RKO (cell line): ENCODE measurements around the gene FCN3.
"Not testable (repeated sequence)": the region's sequence is repeated elsewhere in the genome, so short reads cannot be mapped to it uniquely, and the experiment has no call there.

ENCODE experiments used
- DNase-seq: peaks from one replicate; pipeline ENCODE4 v3.0.0-alpha.2; 2016; ENCODE audit warnings: low spot score

Gene FCN3

DNA sequence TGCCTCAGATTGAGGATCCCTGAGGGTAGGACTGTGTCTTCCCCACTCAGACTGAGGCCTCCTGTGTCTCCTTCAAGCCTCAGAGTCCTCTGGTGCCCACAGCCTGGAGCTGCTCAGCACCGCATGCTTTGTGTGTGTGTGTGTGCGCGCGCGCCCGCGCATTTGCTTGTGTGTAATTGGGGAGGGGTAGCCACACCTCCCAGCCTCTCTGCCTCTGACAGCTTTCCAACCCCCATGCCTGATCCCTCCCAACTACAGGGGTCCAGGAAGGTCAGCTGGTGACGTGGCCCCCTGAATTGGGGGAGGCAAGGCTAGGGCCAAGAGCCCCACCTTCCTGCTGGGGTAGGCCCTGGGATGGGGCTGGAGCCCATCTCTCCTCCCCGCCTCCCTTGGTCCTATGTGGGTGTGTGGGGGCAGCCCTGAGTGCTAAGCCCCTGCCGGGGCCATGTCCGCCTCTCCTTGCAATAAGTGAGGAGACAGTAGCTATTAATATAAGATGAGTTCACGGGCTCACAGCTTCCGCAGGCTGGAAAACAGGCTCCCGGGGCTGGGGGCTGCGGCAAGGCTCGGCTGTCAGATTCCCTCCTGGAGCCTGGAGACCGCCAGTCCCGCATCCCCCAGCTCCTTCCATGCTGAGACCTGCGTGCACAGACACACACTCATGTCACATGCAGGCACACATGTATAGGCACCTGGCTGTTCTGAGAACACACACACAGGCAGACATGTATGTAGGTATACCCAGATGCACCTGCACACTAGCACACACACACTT is 24.8 kb upstream of the FCN3 start:
- no peak for DNase-seq

DNA sequence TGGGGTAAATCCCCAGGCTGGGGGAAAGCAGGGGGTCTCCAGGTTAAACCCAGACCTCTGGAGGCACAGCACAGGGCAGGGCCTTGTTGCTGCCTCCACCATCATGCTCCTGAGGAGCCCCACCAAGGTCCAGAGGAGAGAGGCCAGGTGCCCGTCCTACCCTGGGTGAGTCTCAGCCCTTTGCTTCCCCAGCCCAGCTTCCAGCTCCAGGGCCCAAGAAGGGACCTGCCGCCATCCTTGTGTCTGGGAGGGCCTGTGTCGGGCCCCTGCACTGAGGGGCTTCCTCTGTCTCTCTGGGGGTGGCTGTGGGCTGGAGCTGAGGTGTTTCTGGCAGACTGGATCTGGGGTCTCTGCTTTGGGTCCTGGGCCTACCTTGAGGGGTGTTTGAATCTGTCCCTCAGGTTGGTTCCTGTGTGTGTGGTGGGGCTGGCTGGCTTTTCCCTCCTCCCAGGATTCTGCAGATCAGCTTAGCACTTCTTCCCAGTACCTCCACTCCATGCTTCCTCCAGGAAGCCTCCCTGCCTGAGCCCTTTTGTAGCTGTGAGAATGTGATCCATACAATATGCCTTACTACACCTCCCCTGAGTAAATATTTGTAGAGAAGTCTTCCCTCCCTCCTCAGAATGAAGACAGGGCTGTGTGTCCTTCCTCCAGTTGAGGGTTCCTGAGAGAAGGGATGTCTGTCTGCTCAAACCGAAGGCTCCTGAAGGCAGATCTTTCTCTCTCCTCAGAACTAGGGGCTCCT is 24.0 kb upstream of the FCN3 start:
- DNase-seq, result no peak

DNA sequence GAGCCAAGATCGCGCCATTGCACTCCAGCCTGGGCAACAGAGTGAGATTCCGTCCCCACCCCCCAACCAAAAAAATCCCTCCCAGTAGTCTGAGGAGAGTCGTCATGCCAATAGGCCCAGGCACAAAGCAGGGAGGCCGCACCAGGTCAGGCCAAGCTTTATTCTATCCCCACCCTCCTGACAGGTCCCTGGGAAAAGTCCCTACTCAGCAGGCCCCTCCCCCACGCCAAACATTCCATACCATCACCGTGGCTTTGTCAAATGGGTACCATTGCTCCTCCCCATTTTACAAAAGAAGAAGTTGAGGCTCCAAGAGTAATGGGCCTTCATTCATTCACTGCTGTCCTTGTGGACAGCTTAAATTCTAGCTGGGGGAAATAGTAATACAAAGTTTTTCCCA is 23.1 kb upstream of the FCN3 start:
- DNase-seq, result no peak

DNA sequence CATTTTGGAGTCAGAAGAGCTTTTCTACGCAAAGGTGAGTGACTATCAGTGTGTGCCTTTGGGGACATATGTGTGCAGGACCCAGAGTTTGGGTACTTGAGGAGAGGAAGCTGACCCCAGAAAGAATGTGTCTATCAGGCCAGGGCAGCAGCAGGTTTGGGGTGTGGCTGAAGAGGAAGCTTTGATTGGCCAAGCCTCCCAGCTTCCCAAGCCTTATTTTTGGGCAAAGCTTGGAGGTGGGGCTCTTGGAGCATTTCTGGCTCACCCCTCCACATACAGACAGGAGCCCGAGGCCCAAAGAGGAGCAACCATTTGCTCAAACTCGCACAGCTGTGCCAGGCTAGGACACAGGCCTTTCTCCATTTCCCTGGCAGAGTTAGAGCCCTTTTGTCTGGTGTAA is 22.5 kb upstream of the FCN3 start:
- no peak for DNase-seq

DNA sequence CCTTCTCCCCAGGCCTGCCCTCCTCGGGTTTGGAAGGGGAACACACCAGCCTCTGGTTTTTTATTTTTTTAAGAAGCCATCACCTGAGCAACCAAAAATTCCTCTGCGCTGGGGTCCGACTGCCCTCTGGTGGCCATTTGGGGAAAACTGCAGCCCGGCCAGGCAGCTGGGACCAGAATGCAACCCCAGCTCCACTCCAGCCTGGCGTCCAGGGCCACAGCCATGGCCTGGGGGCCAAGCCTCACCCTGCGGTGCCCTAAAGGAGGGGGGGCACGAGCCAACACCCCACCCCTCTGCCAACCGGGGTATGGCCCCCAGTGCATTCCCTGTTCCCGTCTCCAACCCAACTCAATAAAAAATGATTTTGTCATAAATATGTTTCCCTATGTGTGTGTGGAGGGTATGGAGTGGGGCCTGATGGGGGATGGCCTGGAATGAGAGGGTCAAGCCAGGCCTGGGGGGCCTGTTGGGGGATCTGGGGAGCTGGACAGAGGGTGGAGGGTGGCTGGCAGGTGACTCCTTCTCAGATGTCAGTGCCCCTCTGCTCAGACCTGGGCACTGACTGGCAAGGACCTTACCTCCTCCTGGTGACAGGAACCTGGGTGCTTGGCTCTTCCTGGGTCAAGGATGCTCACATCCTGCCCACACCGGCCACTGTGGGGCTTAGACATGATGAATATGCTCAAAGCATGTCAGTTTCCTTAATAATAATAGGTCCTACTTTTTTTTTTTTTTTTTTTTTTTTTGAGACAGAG is 21.0 kb upstream of the FCN3 start:
- DNase-seq, result peak; percentile 84

DNA sequence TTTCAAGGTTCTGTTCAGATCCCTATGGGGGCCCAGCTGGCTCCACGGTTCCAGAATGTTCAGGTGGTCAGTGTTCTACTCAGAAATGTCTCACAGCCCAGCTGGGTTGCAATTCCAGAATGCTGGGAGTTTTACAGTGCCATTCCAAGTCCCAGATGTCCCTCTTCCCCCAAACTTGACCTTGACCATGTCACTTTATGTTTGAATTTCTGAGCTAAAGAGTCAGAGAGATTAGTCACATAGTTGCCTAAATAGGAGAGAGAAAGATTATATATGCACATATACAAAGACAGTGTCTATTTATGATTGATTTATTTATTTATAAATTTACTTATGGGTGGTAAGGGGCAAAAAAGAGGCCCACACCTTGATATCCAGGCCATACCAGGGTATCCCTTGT is 20.3 kb upstream of the FCN3 start:
- DNase-seq, result peak; percentile 53

DNA sequence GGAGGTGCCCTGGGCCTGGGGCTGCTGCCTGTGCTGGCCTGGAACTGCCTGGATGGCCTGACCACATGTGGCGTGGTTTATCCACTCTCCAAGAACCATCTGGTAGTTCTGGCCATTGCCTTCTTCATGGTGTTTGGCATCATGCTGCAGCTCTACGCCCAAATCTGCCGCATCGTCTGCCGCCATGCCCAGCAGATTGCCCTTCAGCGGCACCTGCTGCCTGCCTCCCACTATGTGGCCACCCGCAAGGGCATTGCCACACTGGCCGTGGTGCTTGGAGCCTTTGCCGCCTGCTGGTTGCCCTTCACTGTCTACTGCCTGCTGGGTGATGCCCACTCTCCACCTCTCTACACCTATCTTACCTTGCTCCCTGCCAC is 19.6 kb upstream of the FCN3 start:
- DNase-seq, result no peak

DNA sequence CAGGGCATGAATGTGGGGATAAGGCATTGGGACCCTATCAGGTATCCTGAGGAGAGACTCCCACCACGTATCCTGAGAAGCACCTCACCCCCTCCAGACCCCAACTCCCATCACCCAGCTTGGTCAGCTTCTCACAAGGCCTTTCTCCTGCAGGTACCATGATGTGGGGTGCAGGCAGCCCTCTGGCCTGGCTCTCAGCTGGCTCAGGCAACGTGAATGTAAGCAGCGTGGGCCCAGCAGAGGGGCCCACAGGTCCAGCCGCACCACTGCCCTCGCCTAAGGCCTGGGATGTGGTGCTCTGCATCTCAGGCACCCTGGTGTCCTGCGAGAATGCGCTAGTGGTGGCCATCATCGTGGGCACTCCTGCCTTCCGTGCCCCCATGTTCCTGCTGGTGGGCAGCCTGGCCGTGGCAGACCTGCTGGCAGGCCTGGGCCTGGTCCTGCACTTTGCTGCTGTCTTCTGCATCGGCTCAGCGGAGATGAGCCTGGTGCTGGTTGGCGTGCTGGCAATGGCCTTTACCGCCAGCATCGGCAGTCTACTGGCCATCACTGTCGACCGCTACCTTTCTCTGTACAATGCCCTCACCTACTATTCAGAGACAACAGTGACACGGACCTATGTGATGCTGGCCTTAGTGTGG is 19.1 kb upstream of the FCN3 start:
- DNase-seq, result no peak

DNA sequence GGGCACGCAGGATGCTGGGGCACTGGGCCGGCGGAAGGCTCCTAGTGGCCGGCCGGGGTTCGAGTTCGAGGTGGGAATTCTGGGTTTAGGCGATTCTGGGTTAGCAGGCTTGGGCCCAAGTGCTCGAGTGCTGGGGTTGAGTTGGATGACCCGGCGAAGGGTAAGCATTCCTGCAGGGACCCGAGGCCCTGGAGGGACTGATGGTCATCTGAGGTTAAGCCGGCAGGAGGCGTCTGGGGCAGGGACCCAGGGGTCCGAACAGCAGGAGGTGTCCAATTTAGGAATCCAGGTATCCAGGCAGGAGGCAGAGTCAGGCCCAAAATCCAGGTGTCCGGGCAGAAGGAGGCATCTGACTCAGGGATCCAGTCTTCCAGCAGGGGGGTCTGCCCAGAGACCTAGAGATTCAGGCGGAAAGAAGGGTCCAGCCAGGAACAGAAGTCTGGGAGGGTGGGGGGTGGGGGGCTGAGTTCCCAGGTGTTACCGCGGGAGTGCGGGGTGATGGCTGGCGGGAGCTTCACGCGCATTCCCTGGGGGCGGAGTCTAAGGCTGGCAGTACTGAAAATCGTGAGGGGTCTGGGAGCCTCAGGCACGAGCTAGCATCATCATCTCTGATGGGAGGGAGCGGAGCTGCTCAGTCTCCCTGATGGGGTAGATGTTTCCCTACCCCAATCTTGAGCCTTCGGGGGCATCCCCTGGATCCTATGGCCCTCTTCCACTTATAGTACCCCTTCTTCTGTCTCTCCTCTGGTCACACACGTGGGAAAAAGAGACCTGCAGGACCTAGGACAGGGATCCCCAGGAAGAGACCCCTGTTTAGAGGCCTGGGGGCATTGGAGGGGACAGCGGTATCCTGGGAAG is 18.4 kb upstream of the FCN3 start:
- no peak for DNase-seq

DNA sequence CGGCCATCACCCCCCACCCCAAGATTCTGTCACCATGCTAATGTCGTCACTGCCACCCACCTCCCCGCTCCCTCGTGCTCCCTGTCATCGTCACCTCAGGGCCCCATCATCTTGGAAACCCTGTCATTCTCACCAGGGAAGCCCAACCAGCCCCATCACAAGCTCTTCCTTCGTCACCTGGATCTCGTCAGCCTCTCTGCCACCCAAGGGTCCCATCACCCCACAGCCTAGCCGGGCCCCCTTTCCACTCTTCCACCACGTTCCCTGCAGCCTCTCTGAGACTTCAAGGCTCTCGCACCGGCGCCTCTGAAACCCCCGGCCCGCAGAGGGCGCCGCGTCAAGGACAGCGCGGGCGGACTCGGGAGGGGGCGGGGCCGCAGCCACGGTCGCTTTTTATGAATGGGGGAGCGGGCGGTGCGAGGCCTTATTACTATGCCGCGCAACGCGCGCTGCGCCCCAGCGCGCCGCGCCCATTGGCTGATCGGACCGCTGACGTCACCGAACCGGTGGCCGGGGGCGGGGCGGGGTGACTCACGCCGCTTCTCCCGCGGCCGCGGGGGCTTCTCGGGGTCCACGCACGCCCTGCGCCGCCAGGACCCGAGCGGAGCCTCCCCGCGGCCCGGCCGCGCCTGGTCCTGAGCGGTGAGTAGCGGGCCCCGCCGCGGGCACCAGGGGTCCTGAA is 17.6 kb upstream of the FCN3 start, which contains the start of gene GPR3:
TSS of gene GPR3 (plus strand) at position 527 of the 682 bp plus-strand sequence. CDS start 1,177 bp downstream, outside the sequence.
- peak; percentile 93 for DNase-seq

DNA sequence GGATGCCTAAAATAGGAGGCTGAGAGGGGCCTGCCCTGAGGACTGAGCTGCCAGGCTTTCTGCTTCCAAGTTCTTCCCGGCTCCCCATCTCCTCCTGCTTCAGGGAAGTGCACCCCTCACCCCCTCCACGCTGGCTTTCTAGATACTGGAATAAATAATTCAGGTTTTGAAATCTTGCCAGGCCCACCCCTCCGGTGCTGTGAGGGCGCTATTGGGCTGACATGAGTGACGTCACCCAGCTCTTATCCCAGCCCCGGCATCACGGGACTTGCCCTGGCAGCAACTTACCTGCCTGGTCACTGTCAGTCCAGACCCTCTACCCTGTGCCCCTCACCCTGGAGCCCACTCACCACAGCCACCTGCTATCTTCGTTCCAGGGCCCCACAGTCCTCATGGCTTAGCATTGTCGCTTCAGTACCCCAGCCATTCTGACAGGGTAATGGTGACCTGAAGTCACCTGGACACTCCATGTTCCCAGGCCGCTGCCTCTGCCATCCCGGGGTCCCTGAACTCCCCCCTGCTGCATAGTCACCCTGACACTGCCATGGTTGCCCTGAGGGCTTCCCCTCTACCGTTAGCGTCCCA is 17.0 kb upstream of the FCN3 start:
- no peak for DNase-seq

DNA sequence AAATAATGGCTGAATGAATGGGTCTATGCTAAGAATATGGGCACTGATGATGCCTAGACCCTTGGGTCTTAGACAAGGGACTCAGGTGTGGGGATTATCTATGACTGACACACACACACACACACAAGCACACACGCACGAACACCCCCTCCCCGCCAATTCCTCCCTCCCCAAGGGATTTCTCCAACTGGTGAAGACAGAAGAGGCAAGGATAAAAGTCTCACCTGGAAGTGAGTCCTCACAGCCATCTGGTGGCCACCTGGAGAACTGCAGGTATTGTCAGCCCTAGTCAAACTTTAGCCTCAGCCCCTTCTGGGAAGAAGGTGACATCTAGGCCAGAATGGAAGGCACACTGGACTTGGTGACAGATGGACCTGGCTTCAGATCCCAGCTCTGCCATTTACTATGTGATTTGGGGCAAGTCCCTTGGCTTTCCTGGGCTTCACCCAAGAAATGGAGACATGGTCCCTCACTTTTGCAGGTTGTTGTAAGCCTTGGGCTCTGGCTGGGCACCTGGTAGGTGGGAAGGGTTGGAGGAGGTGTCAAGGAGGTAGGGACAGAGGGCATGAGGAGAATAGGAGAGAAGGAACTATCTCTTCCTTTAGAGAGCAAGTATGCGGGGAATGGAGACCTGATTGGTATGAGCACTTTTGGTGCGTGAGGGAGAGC is 13.8 kb upstream of the FCN3 start:
- no peak for DNase-seq

DNA sequence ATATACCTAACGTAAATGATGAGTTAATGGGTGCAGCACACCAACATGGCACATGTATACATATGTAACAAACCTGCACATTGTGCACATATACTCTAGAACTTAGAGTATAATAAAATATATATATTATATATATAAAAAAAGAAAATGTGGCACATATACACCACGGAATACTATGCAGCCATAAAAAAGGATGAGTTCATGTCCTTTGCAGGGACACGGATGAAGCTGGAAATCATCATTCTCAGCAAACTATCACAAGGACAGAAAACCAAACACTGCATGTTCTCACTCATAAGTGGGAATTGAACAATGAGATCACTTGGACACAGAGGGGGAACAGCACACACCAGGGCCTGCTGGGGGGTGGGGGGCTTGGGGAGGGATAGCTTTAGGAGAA is 10.2 kb upstream of the FCN3 start:
- DNase-seq, result not testable (repeated sequence)

DNA sequence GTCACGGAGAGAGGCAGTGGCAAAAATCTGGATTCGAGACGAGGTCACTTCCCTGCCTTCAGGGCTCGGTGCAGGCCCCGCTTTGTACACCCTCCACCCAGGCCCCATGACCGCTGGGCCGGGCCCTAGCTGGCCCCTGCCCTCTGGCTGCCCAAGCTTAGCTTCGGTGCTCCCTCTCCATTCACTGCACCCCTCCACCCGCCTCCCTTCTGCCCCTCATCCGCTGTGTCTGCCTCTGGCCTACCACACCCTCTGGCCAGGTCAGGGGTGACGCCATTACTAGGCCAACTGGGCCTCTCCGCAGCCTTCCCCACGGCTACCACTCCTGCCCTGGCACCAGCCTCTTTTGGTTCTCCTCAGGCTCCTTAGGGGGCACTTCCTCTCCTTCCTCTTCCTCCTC is 9.0 kb upstream of the FCN3 start:
- DNase-seq, result no peak

DNA sequence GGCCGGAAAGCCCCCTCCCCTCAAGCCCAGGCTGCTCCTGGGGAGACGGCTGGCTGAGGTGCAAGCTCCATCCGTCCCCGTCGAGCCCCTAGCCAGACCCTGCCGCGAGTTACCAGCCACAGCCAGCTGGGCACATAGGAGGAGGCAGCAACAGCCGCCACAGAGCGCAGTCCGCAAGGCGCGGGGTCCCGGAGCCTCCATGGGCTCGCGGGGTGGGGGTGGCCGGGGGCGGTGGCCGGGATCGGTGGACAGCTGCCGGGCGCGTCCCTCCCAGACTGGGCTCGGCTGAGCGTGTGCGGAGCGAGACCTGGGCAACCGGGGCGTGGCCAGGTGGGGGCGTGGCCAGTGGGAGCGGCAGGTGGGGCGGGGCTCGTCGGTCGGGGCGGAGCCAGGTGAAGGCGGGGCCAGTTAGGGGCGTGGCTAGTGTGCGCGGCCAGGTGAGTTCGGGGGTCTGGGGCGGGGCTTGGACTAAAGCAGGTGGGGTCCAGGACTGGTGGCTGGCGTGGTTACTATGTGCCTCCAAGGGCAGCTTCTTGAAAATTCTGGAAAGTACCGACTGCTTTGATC is 8.5 kb upstream of the FCN3 start, which contains the start of gene CD164L2:
TSS of gene CD164L2 (minus strand) at position 295 of the 567 bp plus-strand sequence. CDS start at position 201, 94 bp downstream.
- DNase-seq, result no peak

DNA sequence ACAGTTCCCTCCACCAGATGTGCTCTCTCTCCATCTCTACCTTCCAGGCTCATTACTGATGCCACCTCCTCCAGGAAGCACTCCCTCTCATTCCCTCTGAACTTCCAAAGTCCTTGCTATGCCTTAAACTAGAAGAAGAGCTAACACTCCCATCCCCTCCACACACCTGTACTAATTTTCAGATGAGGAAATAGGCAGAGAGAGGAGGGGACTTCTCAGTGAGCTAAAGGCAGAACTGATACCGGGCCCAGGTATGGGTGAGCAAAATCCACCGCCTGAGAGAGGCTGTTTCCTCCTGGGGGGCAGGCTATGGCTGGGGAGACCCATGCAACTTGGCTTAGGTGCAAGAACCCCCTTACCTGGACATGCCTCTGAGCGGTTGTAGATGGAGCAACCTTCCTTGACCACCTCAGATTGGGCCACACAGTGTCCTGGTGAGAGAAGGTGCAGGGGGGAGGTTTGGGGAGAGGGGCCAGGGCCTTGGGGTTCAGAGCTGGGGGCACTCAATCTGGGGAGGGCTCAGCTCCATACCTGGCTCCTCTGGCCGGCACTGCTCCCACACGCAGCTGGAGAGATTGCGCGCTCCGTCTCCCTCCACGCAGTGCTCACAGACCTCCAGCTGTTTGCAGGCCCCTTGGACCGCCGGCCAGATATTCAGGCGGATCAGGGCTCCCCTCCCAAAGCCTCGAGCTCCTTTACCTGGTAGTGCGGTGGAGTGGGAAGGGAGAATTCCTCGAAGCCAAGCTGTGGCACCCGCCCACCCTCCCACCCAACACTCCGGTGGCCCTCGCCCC is 7.5 kb upstream of the FCN3 start:
- no peak for DNase-seq

DNA sequence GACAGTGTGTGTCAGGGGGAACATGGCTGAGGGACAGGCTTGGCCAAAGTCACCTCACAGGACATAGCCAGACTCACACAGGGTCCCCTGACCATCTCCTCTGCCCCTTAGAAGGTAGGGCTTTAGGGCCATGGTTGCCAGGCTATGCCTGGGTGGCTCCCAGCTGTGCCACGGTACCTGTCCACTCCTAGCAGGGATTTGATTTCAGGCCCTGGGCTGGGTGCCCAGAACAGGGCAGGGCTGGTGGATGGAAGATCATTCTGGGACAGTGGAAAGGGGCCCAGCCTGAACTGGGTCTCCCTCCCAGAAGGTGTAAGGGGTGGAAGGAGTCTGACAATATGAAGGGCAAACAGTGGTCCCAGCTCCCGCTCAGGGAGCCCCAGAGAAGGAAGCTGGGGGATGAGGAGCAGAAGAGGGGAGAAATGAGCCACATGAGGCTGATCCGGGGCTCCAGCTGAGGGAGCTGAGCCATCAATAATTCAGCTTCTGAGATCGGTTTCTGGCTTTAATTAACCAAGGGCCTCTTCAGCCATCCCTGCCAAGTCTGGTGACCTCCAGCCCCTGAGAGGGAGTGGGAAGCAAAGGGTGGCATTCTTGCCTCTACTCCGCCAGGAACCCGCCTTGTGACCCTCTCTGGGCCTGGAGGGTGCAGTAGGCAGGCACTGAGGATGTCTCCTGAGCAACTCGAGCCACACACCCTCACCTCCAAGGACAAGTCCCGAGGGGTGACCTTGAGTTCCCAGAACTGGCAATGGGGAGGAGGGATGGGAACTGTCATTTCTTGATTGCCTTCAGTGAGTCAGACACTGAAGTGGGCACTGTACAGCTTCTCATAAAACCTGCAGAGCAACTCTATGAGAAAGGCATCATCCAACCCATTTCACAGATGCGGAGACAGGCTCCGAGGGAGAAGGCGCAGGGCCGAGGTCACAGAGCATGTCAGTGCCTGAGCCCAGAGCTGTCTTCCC is 6.4 kb upstream of the FCN3 start:
- no peak for DNase-seq
